Measurements from ENCODE around the gene PLCB2. TPM values are rescaled to one million over a fixed set of nuclear protein-coding genes. Genes with fewer than 3 reads are reported as not detected.

The PLCB2 gene
- polyA plus RNA-seq, 1 donor from 2014 or later: 7.4 TPM

- no peak overlapping the region for H3K4me2 ChIP-seq (ENCODE audit: low read length)
- no peaks in the 10 kb centered on the region for H3K9me2 ChIP-seq (ENCODE audit: insufficient read depth, low read length)
- no peaks in the 10 kb centered on the region for H3K36me3 ChIP-seq (ENCODE audit: insufficient read depth, low read length)
- H4K20me1 ChIP-seq (ENCODE audit: insufficient read depth): no peaks in the 10 kb centered on the region
- H3K4me3 ChIP-seq (ENCODE audit: low read length): no peak overlapping the region
- no peak overlapping the region for H3K9ac ChIP-seq (ENCODE audit: low read length)
- H3K9me3 ChIP-seq (ENCODE audit: low read length): no peaks in the 10 kb centered on the region
- H3K27me3 ChIP-seq (ENCODE audit: insufficient read depth, low read depth, low read length): no peaks in the 10 kb centered on the region
- H2AFZ ChIP-seq (ENCODE audit: low read depth, low read length): no peak overlapping the region
- no peaks in the 10 kb centered on the region for H3K79me2 ChIP-seq (replicated peaks; ENCODE audit: insufficient read depth, low read length)
- no peak overlapping the region for H3K27ac ChIP-seq (ENCODE audit: low read length)
- H3F3A ChIP-seq (ENCODE audit: insufficient read depth, low read length, poor library complexity, severe bottlenecking): no peaks in the 10 kb centered on the region
- TF ChIP-seq CTCF (IDR thresholded peaks at IDR 0.05; ENCODE audit: poor library complexity, severe bottlenecking): no peak
- TF ChIP-seq REST (IDR thresholded peaks at IDR 0.05; ENCODE audit: borderline replicate concordance): no peak
- no peak for TF ChIP-seq RAD21 (conservative IDR thresholded peaks at IDR 0.05)
- TF ChIP-seq POLR2AphosphoS5 (IDR thresholded peaks at IDR 0.05): no peak
- no peak for TF ChIP-seq EP300 (conservative IDR thresholded peaks at IDR 0.05; ENCODE audit: poor library complexity, severe bottlenecking)
- TF ChIP-seq MXI1 (conservative IDR thresholded peaks at IDR 0.05; ENCODE audit: poor library complexity, severe bottlenecking): no peak
- TF ChIP-seq SMC3 (conservative IDR thresholded peaks at IDR 0.05; ENCODE audit: poor library complexity): no peak
- TF ChIP-seq EZH2 (IDR thresholded peaks at IDR 0.05; ENCODE audit: borderline replicate concordance, insufficient read depth, low read length, poor library complexity, severe bottlenecking): no peak
- no peak for TF ChIP-seq TAF1 (IDR thresholded peaks at IDR 0.05; ENCODE audit: low read depth)
Observed at GRCh38 chr15:40339621-40339945, 31.8 kb upstream of the PLCB2 start.

- Histone ChIP-seq H3K27me3 (ENCODE audit: insufficient read depth, low read depth, low read length) (no peaks in the 10 kb centered on the region), H2AFZ (ENCODE audit: low read depth, low read length) (no peak overlapping the region), H3K9me2 (ENCODE audit: insufficient read depth, low read length) (no peaks in the 10 kb centered on the region), H3F3A (ENCODE audit: insufficient read depth, low read length, poor library complexity, severe bottlenecking) (no peaks in the 10 kb centered on the region), H3K9ac (ENCODE audit: low read length) (no peak overlapping the region), H3K9me3 (ENCODE audit: low read length) (no peaks in the 10 kb centered on the region), H3K79me2 (replicated peaks; ENCODE audit: insufficient read depth, low read length) (no peaks in the 10 kb centered on the region), H3K4me2 (ENCODE audit: low read length) (no peak overlapping the region), H4K20me1 (ENCODE audit: insufficient read depth) (no peaks in the 10 kb centered on the region), H3K27ac (ENCODE audit: low read length) (no peak overlapping the region), H3K36me3 (ENCODE audit: insufficient read depth, low read length) (no peaks in the 10 kb centered on the region), H3K4me3 (ENCODE audit: low read length) (no peak overlapping the region)
- TF ChIP-seq EZH2 (IDR thresholded peaks at IDR 0.05; ENCODE audit: borderline replicate concordance, insufficient read depth, low read length, poor library complexity, severe bottlenecking): no peak
Observed at GRCh38 chr15:40338921-40339620, 31.3 kb upstream of the PLCB2 start.
